Hypothalamus (tissue), 51 donors: ENCODE data around the gene SCAPER.

Source experiments
- DNase-seq, 51 donors: peaks; one replicate each; lab custom pipeline; 2025; lab: John Stamatoyannopoulos, UW

The SCAPER gene, protein sequence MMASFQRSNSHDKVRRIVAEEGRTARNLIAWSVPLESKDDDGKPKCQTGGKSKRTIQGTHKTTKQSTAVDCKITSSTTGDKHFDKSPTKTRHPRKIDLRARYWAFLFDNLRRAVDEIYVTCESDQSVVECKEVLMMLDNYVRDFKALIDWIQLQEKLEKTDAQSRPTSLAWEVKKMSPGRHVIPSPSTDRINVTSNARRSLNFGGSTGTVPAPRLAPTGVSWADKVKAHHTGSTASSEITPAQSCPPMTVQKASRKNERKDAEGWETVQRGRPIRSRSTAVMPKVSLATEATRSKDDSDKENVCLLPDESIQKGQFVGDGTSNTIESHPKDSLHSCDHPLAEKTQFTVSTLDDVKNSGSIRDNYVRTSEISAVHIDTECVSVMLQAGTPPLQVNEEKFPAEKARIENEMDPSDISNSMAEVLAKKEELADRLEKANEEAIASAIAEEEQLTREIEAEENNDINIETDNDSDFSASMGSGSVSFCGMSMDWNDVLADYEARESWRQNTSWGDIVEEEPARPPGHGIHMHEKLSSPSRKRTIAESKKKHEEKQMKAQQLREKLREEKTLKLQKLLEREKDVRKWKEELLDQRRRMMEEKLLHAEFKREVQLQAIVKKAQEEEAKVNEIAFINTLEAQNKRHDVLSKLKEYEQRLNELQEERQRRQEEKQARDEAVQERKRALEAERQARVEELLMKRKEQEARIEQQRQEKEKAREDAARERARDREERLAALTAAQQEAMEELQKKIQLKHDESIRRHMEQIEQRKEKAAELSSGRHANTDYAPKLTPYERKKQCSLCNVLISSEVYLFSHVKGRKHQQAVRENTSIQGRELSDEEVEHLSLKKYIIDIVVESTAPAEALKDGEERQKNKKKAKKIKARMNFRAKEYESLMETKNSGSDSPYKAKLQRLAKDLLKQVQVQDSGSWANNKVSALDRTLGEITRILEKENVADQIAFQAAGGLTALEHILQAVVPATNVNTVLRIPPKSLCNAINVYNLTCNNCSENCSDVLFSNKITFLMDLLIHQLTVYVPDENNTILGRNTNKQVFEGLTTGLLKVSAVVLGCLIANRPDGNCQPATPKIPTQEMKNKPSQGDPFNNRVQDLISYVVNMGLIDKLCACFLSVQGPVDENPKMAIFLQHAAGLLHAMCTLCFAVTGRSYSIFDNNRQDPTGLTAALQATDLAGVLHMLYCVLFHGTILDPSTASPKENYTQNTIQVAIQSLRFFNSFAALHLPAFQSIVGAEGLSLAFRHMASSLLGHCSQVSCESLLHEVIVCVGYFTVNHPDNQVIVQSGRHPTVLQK (N-terminal part only)

DNA sequence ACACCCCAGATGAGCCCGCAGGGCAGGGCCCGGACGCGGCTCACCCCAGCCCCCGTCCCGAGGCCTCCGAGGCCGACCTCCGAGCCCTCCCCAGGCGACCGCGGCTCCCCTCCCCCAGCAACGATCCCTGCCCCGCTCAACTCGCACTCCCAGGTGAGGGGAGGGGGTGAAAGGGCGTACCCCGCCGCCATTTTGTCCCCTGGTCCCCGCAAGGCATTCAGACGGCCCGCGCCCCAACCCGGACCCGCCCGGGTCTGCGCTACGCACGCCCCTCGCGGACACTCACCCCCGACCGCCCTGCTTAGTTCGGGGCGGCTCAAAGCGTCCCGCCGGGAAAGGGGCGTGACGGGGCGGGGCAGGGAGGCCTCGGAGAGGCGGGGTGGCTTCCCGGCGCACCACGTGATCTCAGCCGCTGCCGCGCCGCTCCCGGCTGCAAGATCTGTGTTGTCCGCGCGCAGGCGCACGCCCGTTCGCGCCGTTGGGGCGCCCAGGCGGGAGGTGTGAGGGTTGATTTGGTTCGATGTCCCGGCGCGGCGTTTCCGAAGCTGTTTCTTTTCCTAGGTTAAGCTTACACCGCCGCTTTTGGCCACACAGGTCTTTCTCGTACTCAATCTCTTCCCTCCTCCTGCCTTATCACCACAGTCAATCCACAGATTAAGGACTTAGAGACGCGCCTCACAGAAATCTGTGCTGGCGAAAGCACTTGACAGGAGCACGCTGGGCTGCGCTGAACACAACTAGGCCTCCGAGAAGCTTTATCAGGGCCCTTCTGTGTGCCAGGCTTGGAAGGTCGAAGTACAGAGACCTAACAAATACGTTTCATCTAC lies at the start of gene SCAPER:
TSS of gene SCAPER (minus strand) at position 328 of the 827 bp plus-strand sequence. CDS start 21,523 bp downstream, outside the sequence.
- peak; percentile 51 to 95 (median 88) for DNase-seq

DNA sequence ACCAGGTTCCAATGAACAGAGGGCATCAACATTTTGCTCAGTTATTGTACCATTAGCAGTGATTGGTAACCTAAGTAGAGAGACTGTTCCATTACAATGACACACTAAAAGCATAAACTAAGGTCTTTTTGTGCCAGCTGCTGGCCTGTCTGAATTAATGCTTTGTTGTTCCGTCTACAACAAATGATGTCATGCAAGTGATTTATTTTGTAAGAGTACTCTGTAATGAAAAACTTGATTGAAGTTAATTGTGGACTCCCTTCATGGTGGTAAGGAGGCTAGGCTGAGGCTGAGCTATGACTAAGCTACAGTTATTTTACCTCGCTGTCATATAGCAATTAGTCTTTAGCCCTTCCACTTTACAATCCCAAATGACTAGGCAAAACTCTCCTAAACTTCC lies 49.6 kb upstream of the SCAPER start:
- DNase-seq: peak in 4 of 51 donors; percentile 11 to 54 (median 18)

DNA sequence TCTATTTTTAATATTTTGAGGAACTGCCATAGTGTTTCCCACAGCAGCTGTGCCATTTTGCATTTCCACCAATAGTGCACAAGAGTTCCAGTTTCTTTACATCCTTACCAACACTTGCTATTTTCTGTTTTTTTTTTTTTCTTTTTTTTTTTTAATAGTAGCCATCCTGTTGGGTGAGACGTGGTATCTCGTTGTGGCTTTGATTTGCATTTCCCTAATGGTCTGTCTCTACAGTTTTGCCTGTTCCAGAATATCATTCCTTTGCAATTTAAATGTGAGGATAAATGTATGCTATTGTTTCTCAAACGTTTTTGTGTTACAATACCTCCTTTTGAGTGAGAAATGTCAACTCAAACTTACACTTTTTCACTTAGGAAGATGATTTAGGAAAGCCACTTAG lies 48.8 kb upstream of the SCAPER start:
- no peak for DNase-seq

DNA sequence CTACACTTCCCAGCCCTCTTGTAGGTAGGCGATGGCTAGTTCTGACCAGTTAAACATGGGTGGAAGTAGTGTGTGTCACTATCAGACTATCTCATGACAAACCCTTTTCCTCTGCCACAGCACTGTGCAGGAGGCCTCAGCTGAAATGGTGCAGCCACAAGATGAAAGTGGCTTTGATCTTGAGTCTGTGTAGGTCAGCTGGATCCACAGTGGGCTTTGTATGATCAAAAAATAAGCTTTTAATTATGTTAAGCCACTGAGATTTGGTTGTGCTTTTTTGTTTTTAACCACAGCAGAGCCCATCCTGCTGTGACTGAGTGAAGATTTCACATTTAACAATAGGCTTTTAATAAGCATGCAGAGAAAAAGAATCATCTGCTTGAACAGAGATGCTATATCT lies 46.1 kb upstream of the SCAPER start:
- DNase-seq: peak in 3 of 51 donors; percentile 19 to 48 (median 23)

DNA sequence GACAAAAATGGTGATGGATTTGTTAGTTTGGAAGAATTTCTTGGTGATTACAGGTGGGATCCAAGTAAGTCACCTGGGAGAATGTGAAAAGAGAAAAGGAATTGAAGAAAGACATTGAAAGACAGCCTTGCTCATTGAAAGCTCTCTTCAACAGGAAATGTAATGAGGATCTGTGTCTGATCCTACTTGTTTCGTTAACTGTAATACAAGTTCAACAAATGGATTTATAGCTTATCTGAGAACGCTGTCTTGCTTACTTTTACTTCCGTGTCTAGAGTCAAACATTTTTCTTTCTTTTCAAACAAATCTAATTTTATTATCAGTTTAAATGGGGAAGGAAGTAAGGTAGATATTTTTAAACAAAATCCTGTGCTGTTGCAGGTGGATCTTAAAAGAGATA lies 42.3 kb upstream of the SCAPER start:
- no peak for DNase-seq

DNA sequence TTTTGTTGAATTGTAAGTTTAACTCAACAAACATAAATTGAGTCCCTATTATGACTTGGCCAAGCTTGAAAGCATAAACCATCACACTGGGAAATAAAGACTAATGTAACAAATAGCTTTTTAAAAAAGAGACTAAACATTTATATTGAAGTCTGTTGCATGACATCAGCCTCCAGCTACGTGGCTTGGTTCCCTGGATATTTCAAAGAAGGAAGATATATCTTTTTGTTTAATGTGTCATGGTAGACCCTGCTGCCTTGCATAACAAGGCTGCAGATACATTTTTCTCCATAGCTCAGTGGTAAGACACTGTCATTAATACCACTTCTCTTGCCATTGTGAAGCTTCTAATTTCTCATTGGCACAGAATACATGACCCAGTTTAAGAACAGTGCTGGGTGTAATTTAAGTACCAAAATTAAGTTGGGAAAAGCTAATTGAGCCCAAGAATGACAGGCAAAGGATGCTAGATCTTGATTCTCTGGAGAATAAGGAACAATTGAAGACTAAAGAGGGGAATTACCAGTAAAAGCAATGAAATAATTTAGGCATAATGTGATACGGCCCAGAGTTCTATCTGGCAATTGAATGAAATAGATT lies 40.5 kb upstream of the SCAPER start:
- DNase-seq: no peak

DNA sequence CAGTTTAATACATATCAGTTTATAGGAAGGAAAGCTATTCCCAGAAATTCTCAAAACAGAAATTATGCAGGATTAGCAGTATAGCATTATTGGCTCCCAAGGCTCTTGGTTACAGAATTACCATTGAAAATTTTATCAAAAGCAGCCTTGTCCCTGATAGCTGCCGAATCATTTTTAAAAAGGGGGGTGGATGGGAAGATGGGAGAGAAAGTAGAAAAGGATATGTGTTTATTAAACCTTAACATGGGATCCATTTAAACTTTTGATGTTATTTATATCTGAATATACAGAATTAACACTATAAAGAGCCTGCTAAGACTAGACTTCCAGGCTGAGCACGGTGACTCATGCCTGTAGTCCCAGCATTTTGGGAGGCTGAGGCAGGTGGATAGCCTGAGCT lies 37.2 kb upstream of the SCAPER start:
- no peak for DNase-seq

DNA sequence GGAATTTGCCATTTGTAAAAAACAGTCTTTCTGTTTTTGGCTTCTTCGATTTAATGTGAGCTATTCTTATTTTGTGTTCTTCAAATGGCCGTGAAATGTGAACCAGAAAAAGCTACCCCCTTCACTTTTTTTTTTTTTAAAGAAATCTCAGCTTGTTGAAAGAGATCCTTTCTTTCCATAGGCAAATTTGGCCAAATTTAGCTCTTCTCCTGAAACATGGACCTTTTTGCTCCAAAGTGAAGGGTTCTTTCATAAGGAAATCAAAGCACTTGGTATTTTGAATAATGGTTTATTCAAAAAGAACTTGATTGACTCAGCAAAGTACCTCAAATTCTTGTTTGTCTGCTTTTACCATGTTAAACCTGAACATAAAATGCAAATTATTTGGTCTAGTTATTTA lies 36.5 kb upstream of the SCAPER start:
- peak in 1 of 51 donors; percentile 4 for DNase-seq

DNA sequence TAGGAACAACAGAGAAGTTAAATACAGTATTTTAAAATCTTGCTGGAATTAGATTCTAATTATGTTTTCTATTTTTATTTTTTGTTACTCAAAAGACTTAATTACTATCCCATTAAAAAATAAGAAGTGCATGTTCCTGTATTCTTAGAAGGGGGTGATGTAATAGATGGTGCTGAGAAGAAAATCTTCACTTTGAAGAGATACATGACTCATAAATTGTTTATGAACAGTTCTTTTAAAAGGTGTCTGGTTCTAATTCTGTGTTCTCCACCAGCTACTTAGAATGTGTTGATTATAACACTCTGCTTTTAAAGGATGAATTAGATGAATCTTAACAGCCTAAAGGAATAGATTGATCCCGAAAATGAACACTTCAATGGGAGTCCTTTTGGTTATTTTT lies 34.6 kb upstream of the SCAPER start:
- DNase-seq: no peak

DNA sequence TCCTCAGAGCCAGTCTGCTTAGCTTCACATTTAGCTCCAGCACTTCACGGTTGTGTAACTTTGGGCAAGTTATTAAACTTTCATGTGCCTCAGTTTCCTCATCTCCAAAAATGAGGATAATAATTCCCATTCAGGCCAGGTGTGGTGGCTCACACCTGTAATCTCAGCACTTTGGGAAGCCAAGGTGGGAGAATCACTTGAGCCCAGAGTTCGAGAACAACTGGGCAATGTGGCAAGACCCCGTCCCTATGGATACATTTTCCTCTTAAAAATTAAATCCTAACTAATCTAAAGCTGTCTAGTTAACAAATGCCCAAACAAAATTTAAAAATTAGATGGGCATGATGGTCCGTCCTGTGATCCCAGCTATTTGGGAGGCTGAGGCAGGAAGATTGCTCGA lies 33.6 kb upstream of the SCAPER start:
- no peak for DNase-seq

DNA sequence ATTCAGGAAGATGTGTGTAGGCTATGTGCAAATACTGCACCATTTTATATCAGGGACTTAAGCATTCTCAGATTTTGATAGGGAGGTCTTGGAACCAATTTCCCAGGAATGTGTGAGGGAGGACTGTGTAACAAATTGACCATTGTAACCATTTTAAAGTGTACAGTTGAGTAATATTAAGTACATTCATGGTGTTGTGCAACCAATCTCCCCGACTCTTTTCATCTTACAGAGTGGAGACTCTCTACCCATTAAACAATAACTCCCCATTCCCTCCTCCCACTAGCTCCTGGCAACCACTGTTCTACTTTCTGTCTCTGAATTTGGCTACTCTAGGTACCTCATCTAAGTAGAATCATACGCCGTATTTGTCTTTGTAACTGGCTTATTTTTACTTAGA lies 31.5 kb upstream of the SCAPER start:
- no peak for DNase-seq

DNA sequence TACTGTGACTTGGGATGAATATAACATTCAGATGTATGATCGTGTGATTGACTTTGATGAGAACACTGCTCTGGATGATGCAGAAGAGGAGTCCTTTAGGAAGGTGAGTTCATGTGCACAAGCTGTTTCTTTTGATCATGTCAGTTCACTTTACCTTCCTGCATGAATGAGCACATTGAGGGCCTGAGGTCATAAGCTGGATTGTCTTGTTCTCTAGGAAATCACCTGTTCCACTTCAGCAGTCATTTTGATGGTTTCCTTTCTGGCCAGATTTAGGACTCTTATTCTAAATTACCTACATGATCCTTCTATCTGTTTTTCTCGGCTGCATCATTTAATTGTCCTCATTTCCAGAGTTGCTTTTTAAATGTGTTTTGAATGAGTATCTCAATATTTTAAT lies 30.5 kb upstream of the SCAPER start:
- no peak for DNase-seq

DNA sequence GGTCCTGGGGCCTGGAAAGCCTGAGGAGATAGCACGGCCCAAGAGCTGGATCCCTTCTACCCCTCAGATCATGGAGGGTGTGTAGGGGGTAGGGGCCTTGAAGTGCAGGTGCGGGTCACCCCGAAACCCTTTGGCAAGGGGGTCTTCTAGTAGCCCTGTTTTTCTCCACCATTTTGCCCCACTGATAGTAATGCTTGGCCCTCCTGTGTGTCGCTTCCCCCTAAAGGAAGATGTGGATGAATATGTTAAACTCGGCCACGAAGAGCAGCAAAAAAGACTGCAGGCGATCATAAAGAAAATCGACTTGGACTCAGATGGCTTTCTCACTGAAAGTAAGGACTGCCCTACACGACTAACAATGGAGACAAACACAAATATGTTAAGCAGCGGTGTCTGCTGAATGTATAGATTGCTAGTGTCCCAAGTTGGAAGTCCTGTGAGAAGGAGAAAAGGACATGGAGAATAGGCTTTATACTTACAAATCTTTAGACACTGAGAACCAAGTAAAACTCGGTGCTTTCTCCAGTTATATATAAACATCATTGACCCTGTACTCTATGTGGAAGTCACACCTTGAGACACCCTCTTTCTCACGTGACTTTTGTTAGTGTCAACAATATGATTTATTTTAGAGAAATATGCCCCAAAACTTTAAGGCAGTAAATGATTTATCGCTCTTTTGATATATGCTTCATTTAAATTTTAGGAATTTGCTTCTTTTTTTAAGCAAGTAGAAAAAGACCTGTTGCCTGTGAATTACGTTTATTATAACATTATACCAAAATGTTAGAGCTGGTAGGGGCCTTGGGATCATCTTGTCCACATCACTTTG lies 27.2 kb upstream of the SCAPER start:
- DNase-seq: peak in 2 of 51 donors; percentile 24 to 62

DNA sequence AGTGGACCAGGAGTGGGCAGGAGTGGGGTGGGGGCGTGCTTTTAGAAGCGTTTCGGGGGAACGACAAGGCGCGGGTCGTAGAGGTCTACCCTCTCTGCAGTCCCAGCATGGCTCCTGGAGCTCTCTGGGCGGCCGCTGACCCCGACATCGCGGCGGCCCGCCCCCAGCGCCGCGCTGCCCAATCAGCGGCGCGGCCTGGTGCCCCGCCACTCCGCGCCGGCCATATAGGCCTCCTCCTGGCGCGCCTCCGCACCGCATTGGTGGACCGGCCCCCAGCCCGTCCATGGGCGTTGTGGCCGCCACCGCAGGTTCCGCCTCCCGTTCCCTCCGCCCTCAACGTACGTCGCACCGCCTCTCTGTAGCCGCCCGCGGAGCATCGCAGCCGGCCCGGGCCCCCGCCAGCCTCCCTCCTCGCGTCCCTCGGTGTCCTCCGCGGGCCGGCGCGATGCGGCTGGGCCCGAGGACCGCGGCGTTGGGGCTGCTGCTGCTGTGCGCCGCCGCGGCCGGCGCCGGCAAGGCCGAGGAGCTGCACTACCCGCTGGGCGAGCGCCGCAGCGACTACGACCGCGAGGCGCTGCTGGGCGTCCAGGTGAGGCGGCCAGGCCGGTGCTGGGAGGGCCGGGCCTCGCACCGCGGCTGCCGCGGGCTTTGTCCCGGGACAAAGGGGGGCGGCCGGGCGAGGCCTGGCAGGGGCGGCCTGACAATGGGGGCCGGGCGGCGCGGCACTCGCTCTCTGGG lies 26.4 kb upstream of the SCAPER start, which contains the start of gene RCN2:
TSS of gene RCN2 (plus strand) at position 353 of the 738 bp plus-strand sequence. CDS start at position 446, 93 bp downstream.
- peak; percentile 23 to 98 (median 89) for DNase-seq

DNA sequence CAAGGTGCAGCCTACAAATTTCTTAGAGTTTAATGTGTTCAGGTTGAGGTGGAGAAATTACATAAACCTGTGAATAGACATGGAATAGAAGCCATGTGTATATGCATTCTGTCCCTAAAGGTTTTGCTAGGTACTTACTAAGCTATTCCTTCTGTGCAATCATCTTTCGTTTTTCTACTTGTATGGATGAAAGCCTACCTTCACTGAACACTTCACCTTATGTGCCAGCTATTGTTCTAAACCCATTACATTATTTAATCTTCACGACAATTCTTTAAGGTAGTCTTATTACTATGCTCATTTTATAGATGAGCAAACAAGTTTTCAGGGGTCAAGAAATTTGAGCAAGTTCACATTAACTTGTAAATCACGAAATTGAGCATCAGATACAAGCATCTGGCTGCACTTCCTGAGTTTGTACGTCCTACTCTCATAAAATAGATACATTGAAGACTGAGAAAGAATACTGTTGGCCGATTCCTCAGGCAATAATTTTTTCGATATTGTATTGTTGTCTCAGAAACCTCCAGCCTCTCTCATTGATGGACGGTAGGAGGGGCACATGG lies 25.8 kb upstream of the SCAPER start:
- no peak for DNase-seq

DNA sequence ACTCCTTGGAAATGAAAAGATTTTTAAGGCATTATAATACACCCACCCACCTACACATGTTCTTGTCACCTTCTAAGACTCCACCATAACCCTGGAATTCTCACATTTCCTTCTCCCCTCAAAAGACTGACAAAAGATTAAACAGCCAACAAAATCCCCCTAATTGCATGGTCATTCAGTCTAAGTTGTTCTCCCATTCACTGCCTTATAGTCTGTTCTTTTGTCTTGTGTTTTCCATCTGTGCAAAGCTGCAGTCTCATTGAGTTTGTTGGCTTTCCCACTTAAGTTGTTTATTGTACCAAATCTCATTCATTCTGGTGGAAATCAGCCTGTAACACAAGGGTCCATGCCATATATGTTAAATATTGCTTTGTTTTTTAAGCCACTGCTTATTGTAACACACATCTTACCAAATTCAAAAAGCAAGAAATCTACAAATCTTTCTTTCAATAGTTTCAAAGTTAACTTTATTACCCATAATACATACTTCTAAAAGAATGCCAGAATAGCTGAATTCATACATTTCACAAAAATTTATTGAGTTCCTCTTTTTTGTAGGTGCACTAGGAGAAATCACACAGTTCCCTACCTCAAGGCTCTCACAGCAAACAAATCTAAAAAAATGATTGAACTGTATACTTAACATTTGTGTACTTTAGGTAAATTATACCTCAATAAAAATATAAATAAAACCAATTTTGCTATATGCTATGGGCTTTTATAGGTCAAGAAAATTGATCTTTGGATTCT lies 24.0 kb upstream of the SCAPER start:
- DNase-seq: no peak

DNA sequence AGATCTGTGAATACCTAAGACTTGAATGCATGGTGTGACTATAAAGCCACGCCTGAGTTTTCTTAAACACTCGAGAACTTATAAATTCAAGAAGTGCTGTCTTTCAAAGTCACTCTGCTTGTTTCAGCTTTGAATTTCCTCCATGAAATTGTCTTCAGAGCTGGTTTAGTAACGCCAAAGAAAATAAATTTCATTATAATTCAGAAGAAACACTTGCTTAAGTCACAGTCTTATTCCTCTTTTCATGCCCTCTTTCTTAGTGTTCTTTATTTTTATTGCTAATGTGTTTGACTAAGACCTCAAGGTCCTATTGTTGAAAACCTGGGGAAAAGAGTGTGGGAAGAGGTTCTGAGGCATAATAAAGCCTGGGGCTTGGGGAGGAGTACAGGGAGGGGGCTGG lies 23.1 kb upstream of the SCAPER start:
- no peak for DNase-seq
